ENCODE measurements around the gene ARHGEF10L. TPM values are rescaled to one million over a fixed set of nuclear protein-coding genes. Genes with fewer than 3 reads are reported as not detected.

Gene ARHGEF10L
- total and polyA plus RNA-seq, 4 donors: 15.0 to 43.4 (median 24.3) TPM

- TF ChIP-seq CTCF (IDR thresholded peaks at IDR 0.05; ENCODE audit: control extremely low read depth, extremely low read depth): no peak
- peaks cover 0 to 5% (median 1%) of the 10 kb centered on the region in 4 donors for H3K36me3 ChIP-seq (ENCODE audit: control insufficient read depth in 4 of 4, insufficient read depth in 4 of 4, low read length in 4 of 4)
- no peak for ATAC-seq (ENCODE audit: insufficient read depth, low FRiP score)
- H3K4me3 ChIP-seq: no peak overlapping the region
- no peak overlapping the region for H3K27ac ChIP-seq (ENCODE audit: low read depth in 1 of 2, low read length in 1 of 2)
- WGBS, 2 donors: 92 to 93% methylated on average over 10 of the region's 10 CpGs
- H3K27me3 ChIP-seq (ENCODE audit: control insufficient read depth in 3 of 3, insufficient read depth in 3 of 3, low read length in 2 of 3): no peaks in the 10 kb centered on the region
- H3K9ac ChIP-seq (ENCODE audit: insufficient read depth in 1 of 2, low read length in 2 of 2): no peak overlapping the region
- no peaks in the 10 kb centered on the region for H3K9me3 ChIP-seq (ENCODE audit: control insufficient read depth in 4 of 4, insufficient read depth in 3 of 4, low read length in 3 of 4)
- H3K4me1 ChIP-seq (ENCODE audit: control insufficient read depth in 5 of 5, insufficient read depth in 5 of 5, low read length in 5 of 5): no peaks in the 10 kb centered on the region
- no peak for DNase-seq
These were observed 73.3 kb downstream of the ARHGEF10L start for GRCh38 chr1:17612831-17613230.

GRCh38 chr1:17614586-17614985, 75.1 kb downstream of the ARHGEF10L start:
- WGBS, 2 donors: 63 to 74% methylated on average over 4 of the region's 4 CpGs

GRCh38 chr1:17615157-17615556, 75.7 kb downstream of the ARHGEF10L start:
- Histone ChIP-seq H3K4me3 (no peak overlapping the region), H3K9ac (ENCODE audit: insufficient read depth in 1 of 2, low read length in 2 of 2) (no peak overlapping the region), H3K27me3 (ENCODE audit: control insufficient read depth in 3 of 3, insufficient read depth in 3 of 3, low read length in 2 of 3) (no peaks in the 10 kb centered on the region), H3K36me3 (ENCODE audit: control insufficient read depth in 4 of 4, insufficient read depth in 4 of 4, low read length in 4 of 4) (peaks cover 0 to 5% (median 1%) of the 10 kb centered on the region in 4 donors), H3K9me3 (ENCODE audit: control insufficient read depth in 4 of 4, insufficient read depth in 3 of 4, low read length in 3 of 4) (no peaks in the 10 kb centered on the region), H3K27ac (ENCODE audit: low read depth in 1 of 2, low read length in 1 of 2) (no peak overlapping the region), H3K4me1 (ENCODE audit: control insufficient read depth in 5 of 5, insufficient read depth in 5 of 5, low read length in 5 of 5) (no peaks in the 10 kb centered on the region)
- ATAC-seq (ENCODE audit: insufficient read depth, low FRiP score) (no peak), DNase-seq (no peak)
- WGBS, 2 donors: 72 to 78% methylated on average over 11 of the region's 11 CpGs
- no peak for TF ChIP-seq CTCF (IDR thresholded peaks at IDR 0.05; ENCODE audit: control extremely low read depth, extremely low read depth)

More at GRCh38 chr1:17614586-17614985, 75.1 kb downstream of the ARHGEF10L start:
- no peak for TF ChIP-seq CTCF (IDR thresholded peaks at IDR 0.05; ENCODE audit: control extremely low read depth, extremely low read depth)
- H3K27me3 ChIP-seq (ENCODE audit: control insufficient read depth in 3 of 3, insufficient read depth in 3 of 3, low read length in 2 of 3): no peaks in the 10 kb centered on the region
- H3K9ac ChIP-seq (ENCODE audit: insufficient read depth in 1 of 2, low read length in 2 of 2): no peak overlapping the region
- DNase-seq (no peak), ATAC-seq (ENCODE audit: insufficient read depth, low FRiP score) (no peak)
- H3K4me3 ChIP-seq: no peak overlapping the region
- peaks cover 0 to 5% (median 1%) of the 10 kb centered on the region in 4 donors for H3K36me3 ChIP-seq (ENCODE audit: control insufficient read depth in 4 of 4, insufficient read depth in 4 of 4, low read length in 4 of 4)
- H3K9me3 ChIP-seq (ENCODE audit: control insufficient read depth in 4 of 4, insufficient read depth in 3 of 4, low read length in 3 of 4): no peaks in the 10 kb centered on the region
- no peak overlapping the region for H3K27ac ChIP-seq (ENCODE audit: low read depth in 1 of 2, low read length in 1 of 2)
- H3K4me1 ChIP-seq (ENCODE audit: control insufficient read depth in 5 of 5, insufficient read depth in 5 of 5, low read length in 5 of 5): no peaks in the 10 kb centered on the region

GRCh38 chr1:17615959-17616358, 76.5 kb downstream of the ARHGEF10L start:
- peaks cover 0 to 5% (median 1%) of the 10 kb centered on the region in 4 donors for H3K36me3 ChIP-seq (ENCODE audit: control insufficient read depth in 4 of 4, insufficient read depth in 4 of 4, low read length in 4 of 4)

More at GRCh38 chr1:17615959-17616358, 76.5 kb downstream of the ARHGEF10L start:
- no peak overlapping the region for H3K9ac ChIP-seq (ENCODE audit: insufficient read depth in 1 of 2, low read length in 2 of 2)
- H3K4me3 ChIP-seq: no peak overlapping the region
- H3K27ac ChIP-seq (ENCODE audit: low read depth in 1 of 2, low read length in 1 of 2): no peak overlapping the region
- 86 to 92% methylated on average over 17 of the region's 17 CpGs for WGBS, 2 donors
- TF ChIP-seq CTCF (IDR thresholded peaks at IDR 0.05; ENCODE audit: control extremely low read depth, extremely low read depth): no peak
- no peaks in the 10 kb centered on the region for H3K27me3 ChIP-seq (ENCODE audit: control insufficient read depth in 3 of 3, insufficient read depth in 3 of 3, low read length in 2 of 3)
- peaks cover 0 to 3% (median 0%) of the 10 kb centered on the region in 5 donors for H3K4me1 ChIP-seq (ENCODE audit: control insufficient read depth in 5 of 5, insufficient read depth in 5 of 5, low read length in 5 of 5)
- H3K9me3 ChIP-seq (ENCODE audit: control insufficient read depth in 4 of 4, insufficient read depth in 3 of 4, low read length in 3 of 4): no peaks in the 10 kb centered on the region
- no peak for ATAC-seq (ENCODE audit: insufficient read depth, low FRiP score)
- DNase-seq: no peak

Measured in lung (tissue), 12 donors.